ENCODE results near the gene RIMBP3C.
A peak's percentile ranks its signal among the peaks of the same experiment; 100 is the strongest.
"Not testable (repeated sequence)": the region's sequence is repeated elsewhere in the genome, so short reads cannot be mapped to it uniquely, and the experiment has no call there.

RIMBP3C gene

GRCh38 chr22:21551361-21551760 lies at the start of gene RIMBP3C:
Gene RIMBP3C (minus strand): TSS chr22:21551461. CDS start chr22:21550976, 485 bp downstream.
- not testable (repeated sequence) for DNase-seq

GRCh38 chr22:21599053-21599893 lies 48.0 kb upstream of the RIMBP3C start:
- no peak for DNase-seq

GRCh38 chr22:21598302-21598701 lies 47.0 kb upstream of the RIMBP3C start:
- no peak for DNase-seq

- DNase-seq, result not testable (repeated sequence)
Measured at GRCh38 chr22:21596356-21597135, 45.3 kb upstream of the RIMBP3C start.

- DNase-seq, result no peak
Measured at GRCh38 chr22:21594865-21595452, 43.7 kb upstream of the RIMBP3C start.

GRCh38 chr22:21593406-21594232 lies 42.4 kb upstream of the RIMBP3C start:
- DNase-seq, result no peak

- DNase-seq, result no peak
Measured at GRCh38 chr22:21592422-21592821, 41.2 kb upstream of the RIMBP3C start.

- no peak for DNase-seq
Measured at GRCh38 chr22:21591695-21592094, 40.4 kb upstream of the RIMBP3C start.

- DNase-seq, result no peak
Measured at GRCh38 chr22:21590809-21591641, 39.8 kb upstream of the RIMBP3C start.

GRCh38 chr22:21589396-21589795 lies 38.1 kb upstream of the RIMBP3C start:
- DNase-seq, result no peak

- DNase-seq, result peak; percentile 36 to 40
Measured at GRCh38 chr22:21587803-21588611, 36.7 kb upstream of the RIMBP3C start.

GRCh38 chr22:21585389-21585788 lies 34.1 kb upstream of the RIMBP3C start:
- no peak for DNase-seq

GRCh38 chr22:21582801-21583740 lies 31.8 kb upstream of the RIMBP3C start:
- DNase-seq, result no peak

- DNase-seq, result not testable (repeated sequence)
Measured at GRCh38 chr22:21581009-21581713, 29.9 kb upstream of the RIMBP3C start.

GRCh38 chr22:21580623-21581007 lies 29.4 kb upstream of the RIMBP3C start:
- not testable (repeated sequence) for DNase-seq

- DNase-seq, result no peak
Measured at GRCh38 chr22:21579474-21579851, 28.2 kb upstream of the RIMBP3C start.

- no peak for DNase-seq
Measured at GRCh38 chr22:21573750-21574494, 22.7 kb upstream of the RIMBP3C start.

- DNase-seq, result no peak
Measured at GRCh38 chr22:21573293-21573734, 22.1 kb upstream of the RIMBP3C start.

Data from stimulated activated CD4-positive, alpha-beta T cell treated with anti-CD3 and anti-CD28 coated beads, Interleukin-2, amount 100 ng/mL, for 48 hours (primary cell).